Heart right ventricle (tissue), 16 donors: Measurements from ENCODE around the gene CCDC92. TPM values are rescaled to one million over a fixed set of nuclear protein-coding genes. Genes with fewer than 3 reads are reported as not detected.
A peak's percentile ranks its signal among the peaks of the same experiment; 100 is the strongest.

Experiments
- ATAC-seq, 8 donors: fragments of 200-7000 bp; cut with Tn5 transposase; one replicate each; pipeline ENCODE4 v1.9.1; 2020; ENCODE audit warnings: mild to moderate bottlenecking in 8 of 8, moderate library complexity in 8 of 8, moderate number of reproducible peaks in 1 of 8
- DNase-seq, 2 donors: peaks; one replicate each; pipeline ENCODE4 v3.0.0-alpha.2; 2020
- H3K27ac ChIP-seq, 10 donors: fragments of 200-600 bp; sonication (generic) in 2 of 10; one replicate each; pipeline versions ENCODE4 v1.5.0 to v1.8.0; 2020 to 2022; ENCODE audit warnings: mild to moderate bottlenecking in 3 of 10
- H3K27me3 ChIP-seq, 7 donors: fragments of 200-600 bp; one replicate each; pipeline ENCODE4 v1.8.0; 2021 to 2022; ENCODE audit warnings: mild to moderate bottlenecking in 2 of 7
- H3K36me3 ChIP-seq, 9 donors: fragments of 200-600 bp; sonication (generic) in 1 of 9; one replicate each; pipeline versions ENCODE4 v1.5.0 to v1.8.0; 2020 to 2022; ENCODE audit warnings: mild to moderate bottlenecking in 2 of 9
- H3K4me1 ChIP-seq, 9 donors: fragments of 200-600 bp; sonication (generic) in 1 of 9; one replicate each; pipeline versions ENCODE4 v1.5.0 to v1.8.0; 2020 to 2022; ENCODE audit warnings: mild to moderate bottlenecking in 4 of 9
- H3K4me3 ChIP-seq, 10 donors: fragments of 200-600 bp; sonication (generic) in 2 of 10; one replicate each; pipeline versions ENCODE4 v1.5.0 to v1.8.0; 2020 to 2022; ENCODE audit warnings: mild to moderate bottlenecking in 7 of 10, moderate library complexity in 2 of 10
- H3K9me3 ChIP-seq, 11 donors: fragments of 200-600 bp in 10 of 11; sonication (generic) in 2 of 11; one replicate each; pipeline versions ENCODE4 v1.5.0 to v1.8.0; 2013 to 2022; ENCODE audit warnings: mild to moderate bottlenecking in 2 of 11, control low read depth in 1 of 11, moderate library complexity in 1 of 11
- CTCF ChIP-seq, 9 donors: fragments of 200-600 bp; sonication (generic) in 2 of 9; IDR thresholded peaks; one replicate each; pipeline versions ENCODE4 v1.5.0 to v1.8.0; 2021 to 2022; ENCODE audit warnings: antibody characterized with exemption in 9 of 9, mild to moderate bottlenecking in 5 of 9, moderate library complexity in 1 of 9
- WGBS, 2 donors: extraction: QIAGEN DNeasy Blood & Tissue Kit; methylation state at CpG; one replicate each; pipeline ENCODE4 v1.1.7; 2013; ENCODE audit warnings: inconsistent platforms in 1 of 2; 5-methylcytosine and 5-hydroxymethylcytosine counted together
- intact Hi-C, 10 donors: fragments of 100-400 bp; cut with DNase I; formaldehyde crosslinking; loops; one replicate each; pipeline versions ENCODE4 v1.11.1 to v1.14.2; 2022
- polyA plus RNA-seq, 2 donors: library from polyadenylated mRNA; stranded (reverse); fragments of 200-250 nt; gene quantifications; one replicate each; pipeline ENCODE4 v1.2.3, GENCODE V29; 2013
- total RNA-seq, 10 donors: library from RNA; stranded (reverse); fragmentation: NEBNext Ultra II Directional in 3 of 10; extraction: Animal tissue kit (Norgen Biotek cat#: 25700) in 3 of 10; gene quantifications; one replicate each; pipeline versions ENCODE4 v1.2.1 to v1.2.4, GENCODE V29; 2021 to 2023
- donor health status: Arrhythmogenic right ventricular cardiomyopathy.
- donor health status: ischemic (EF 13 %, LVEDD 7.1; RV severe dilation, severe dysfunction).
- donor health status: healthy with polysubstance abuse.
- donor health status: DM: no; HTN: yes; CAD: no.
- donor health status: DM: no; HTN: no; CAD: no.
- donor health status: ischemic (EF 25% LVEDD 6.9; RV normal size, moderate dysfunction).
- donor health status: ischemic (EF 25% LVEDD 5.7; RV mildly dilated, moderate dysfunction).
- donor health status: healthy.
- donor health status: DM: yes; HTN: yes; CAD: no.
- donor health status: Ischemic cardiomyopathy.
- donor health status: ischemic (EF 35%, LVEDD 5.7; RV mildly dilated, moderate dysfunction).
- donor health status: nonischemic (EF 11% LVEDD 7.7; RV severe dilation, severe dysfunction).
- donor health status: DM: yes; HTN: yes; CAD: no.
- donor health status: PGD.
- donor health status: ischemic (EF 29% LVEDD 5.4; RV normal size, mild dysfunction).
- donor health status: nonischemic (EF 23%, LVEDD 6.1; RV moderate dilation, normal function).

CCDC92 gene
- total and polyA plus RNA-seq, 12 donors, result 38.5 to 77.1 (median 56.5) TPM

GRCh38 chr12:123997033-123997822, 24.6 kb upstream of the CCDC92 start:
- peaks cover 5 to 92% (median 51%) of the 10 kb centered on the region in 9 donors for H3K4me1 ChIP-seq
- H3K9me3 ChIP-seq, result no peaks in the 10 kb centered on the region
- ATAC-seq, result peak in 1 of 8 donors; percentile 30
- no peaks in the 10 kb centered on the region for H3K27me3 ChIP-seq
- DNase-seq, result no peak
- TF ChIP-seq CTCF (IDR thresholded peaks at IDR 0.05), result no peak
- intact Hi-C loops, result no loop called here
- 75 to 80% methylated on average over 6 of the region's 6 CpGs for WGBS, 2 donors
- peak overlapping the region in 1 of 10 donors; percentile 1 for H3K27ac ChIP-seq
- no peak overlapping the region for H3K4me3 ChIP-seq
- H3K36me3 ChIP-seq, result peaks cover 0 to 59% (median 0%) of the 10 kb centered on the region in 9 donors

- DNase-seq (no peak), ATAC-seq (no peak)
- Histone ChIP-seq H3K27me3 (no peaks in the 10 kb centered on the region), H3K9me3 (no peaks in the 10 kb centered on the region), H3K4me1 (peaks cover 5 to 92% (median 53%) of the 10 kb centered on the region in 9 donors), H3K27ac (no peak overlapping the region), H3K36me3 (peaks cover 0 to 60% (median 0%) of the 10 kb centered on the region in 9 donors), H3K4me3 (no peak overlapping the region)
- 81 to 83% methylated on average over 6 of the region's 6 CpGs for WGBS, 2 donors
- TF ChIP-seq CTCF (IDR thresholded peaks at IDR 0.05), result no peak
- intact Hi-C loops, result no loop called here
Measured at GRCh38 chr12:123996581-123996980, 23.9 kb upstream of the CCDC92 start.

- no peak for TF ChIP-seq CTCF (IDR thresholded peaks at IDR 0.05)
- H3K4me1 ChIP-seq, result peaks cover 19 to 99% (median 67%) of the 10 kb centered on the region in 9 donors
- intact Hi-C loops, result no loop called here
- 79 to 82% methylated on average over 7 of the region's 7 CpGs for WGBS, 2 donors
- ATAC-seq (peak in 5 of 8 donors; percentile 13 to 54 (median 29)), DNase-seq (no peak)
- H3K36me3 ChIP-seq, result peaks cover 0 to 57% (median 0%) of the 10 kb centered on the region in 9 donors
- H3K27me3 ChIP-seq, result no peaks in the 10 kb centered on the region
- no peaks in the 10 kb centered on the region for H3K9me3 ChIP-seq
- H3K4me3 ChIP-seq, result no peak overlapping the region
- no peak overlapping the region for H3K27ac ChIP-seq
Measured at GRCh38 chr12:123995023-123995748, 22.6 kb upstream of the CCDC92 start.

GRCh38 chr12:123992118-123992825, 19.6 kb upstream of the CCDC92 start:
- intact Hi-C loops, result no loop called here
- DNase-seq (no peak), ATAC-seq (no peak)
- no peak for TF ChIP-seq CTCF (IDR thresholded peaks at IDR 0.05)
- Histone ChIP-seq H3K27ac (peak overlapping the region in 1 of 10 donors; percentile 19), H3K4me1 (peaks cover 20 to 94% (median 54%) of the 10 kb centered on the region in 9 donors), H3K9me3 (no peaks in the 10 kb centered on the region), H3K27me3 (no peaks in the 10 kb centered on the region), H3K4me3 (no peak overlapping the region), H3K36me3 (peaks cover 0 to 63% (median 4%) of the 10 kb centered on the region in 9 donors)
- 81 to 84% methylated on average over 8 of the region's 8 CpGs for WGBS, 2 donors
